Panc1 (cell line): ENCODE results near the gene MIS18A. TPM values are rescaled to one million over a fixed set of nuclear protein-coding genes. Genes with fewer than 3 reads are reported as not detected.

Experiments
- ATAC-seq: fragments of 200-7000 bp; cut with Tn5 transposase; 2 replicates; pipeline ENCODE4 v1.9.1; 2020; ENCODE audit warnings: mild to moderate bottlenecking, moderate library complexity
- BruUV-seq: library from RNA; stranded (reverse); fragments of 400-500 nt; replicated peaks from 2 replicates; lab custom pipeline; 2021; lab: Mats Ljungman, UMichigan
- CTCF ChIA-PET: fragments of 300-600 bp; sonication (Branson Sonifier 250); formaldehyde crosslinking; loops from one replicate; lab custom pipeline; 2022; ENCODE audit warnings: antibody characterized with exemption; lab: Charles Lee
- POLR2A ChIA-PET: fragments of 300-600 bp; sonication (Branson Sonifier 250); formaldehyde crosslinking; loops from one replicate; lab custom pipeline; 2022; ENCODE audit warnings: antibody characterized with exemption; lab: Charles Lee
- DNase-seq: peaks from one replicate; pipeline ENCODE4 v3.0.0-alpha.2; 2010; ENCODE audit warnings: low read depth, low spot score
- H3K27ac ChIP-seq: 2 replicates; pipeline ENCODE4 v1.5.1; 2011; ENCODE audit warnings: mild to moderate bottlenecking, low read length, inconsistent platforms
- H3K27me3 ChIP-seq: fragments of 200-500 bp; sonication (Bioruptor generic); 2 replicates; pipeline ENCODE4 v1.6.0; 2014; ENCODE audit warnings: low read length, inconsistent platforms; ENCODE audit not compliant: control insufficient read depth, insufficient read depth
- H3K36me3 ChIP-seq: fragments of 200-500 bp; sonication (Bioruptor generic); 2 replicates; pipeline ENCODE4 v1.5.1; 2014; ENCODE audit warnings: inconsistent platforms, mild to moderate bottlenecking, low read length, moderate library complexity; ENCODE audit not compliant: control insufficient read depth, insufficient read depth
- H3K4me1 ChIP-seq: 2 replicates; pipeline ENCODE4 v1.5.1; 2011; ENCODE audit warnings: inconsistent platforms, mild to moderate bottlenecking, low read length, moderate library complexity; ENCODE audit not compliant: control insufficient read depth, insufficient read depth
- H3K4me3 ChIP-seq, 2 experiments: 2 replicates each; pipeline ENCODE4 v1.5.1; 2011 to 2012; ENCODE audit warnings: low read depth in 2 of 2, low read length in 2 of 2, mild to moderate bottlenecking in 2 of 2, inconsistent platforms in 1 of 2, moderate library complexity in 1 of 2
- H3K9me3 ChIP-seq: fragments of 200-500 bp; sonication (Bioruptor generic); 2 replicates; pipeline ENCODE4 v1.5.1; 2014; ENCODE audit warnings: low read depth, mild to moderate bottlenecking, inconsistent platforms, low read length, moderate library complexity; ENCODE audit not compliant: control insufficient read depth, insufficient read depth
- POLR2AphosphoS5 ChIP-seq: IDR thresholded peaks from 2 replicates; pipeline ENCODE4 v1.6.1; 2012; ENCODE audit warnings: mild to moderate bottlenecking, low read depth, low read length, moderate library complexity
- SIN3A ChIP-seq: IDR thresholded peaks from 2 replicates; pipeline ENCODE4 v1.6.1; 2012; ENCODE audit warnings: low read depth, mild to moderate bottlenecking, low read length, moderate library complexity, borderline replicate concordance; ENCODE audit not compliant: insufficient read depth
- TCF7L2 ChIP-seq: IDR thresholded peaks from 2 replicates; pipeline ENCODE4 v1.6.1; 2011; ENCODE audit warnings: mild to moderate bottlenecking, low read depth, low read length, inconsistent platforms
- in situ Hi-C: cut with HindIII; loops from 2 replicates; pipeline ENCODE4 v1.10.0; 2016; ENCODE audit warnings: low sequenced_read_pairs, low pct_unique_long_range_greater_than_20kb
- intact Hi-C: fragments of 100-400 bp; cut with micrococcal nuclease; formaldehyde crosslinking; loops from one replicate; pipeline ENCODE4 v1.10.0; 2022; ENCODE audit not compliant: unreplicated experiment
- total RNA-seq: library from RNA; stranded (reverse); gene quantifications from one replicate; pipeline ENCODE4 v1.2.1, GENCODE V29; 2021; ENCODE audit not compliant: unreplicated experiment
- TF ChIP-seq, protein P1 (sequence below): fragments of 450-650 bp; IDR thresholded peaks from 2 replicates; pipeline ENCODE4 v1.5.1; 2017; ENCODE audit warnings: mild to moderate bottlenecking
- TF ChIP-seq, protein P2 (sequence below), 2 experiments: IDR thresholded peaks; 2 replicates each; pipeline ENCODE4 v1.6.1; 2011 to 2012; ENCODE audit warnings: low read depth in 2 of 2, control low read depth in 1 of 2, low read length in 1 of 2, mild to moderate bottlenecking in 1 of 2, moderate library complexity in 1 of 2; ENCODE audit not compliant: insufficient read depth in 1 of 2

Gene MIS18A
- total RNA-seq, 1 experiment from 2014 or later = 16.3 TPM

GRCh38 chr21:32320726-32321125 lies 41.9 kb upstream of the MIS18A start:
- no peaks in the 10 kb centered on the region for H3K4me1 ChIP-seq
- POLR2A ChIA-PET = no interaction called here
- no peak overlapping the region for H3K4me3 ChIP-seq
- no peaks in the 10 kb centered on the region for H3K27me3 ChIP-seq
- H3K36me3 ChIP-seq = peaks cover 9% of the 10 kb centered on the region
- in situ Hi-C loops = no loop called here
- TF ChIP-seq SIN3A (no peak), TCF7L2 (no peak), POLR2AphosphoS5 (no peak)
- TF ChIP-seq, protein P1, sequence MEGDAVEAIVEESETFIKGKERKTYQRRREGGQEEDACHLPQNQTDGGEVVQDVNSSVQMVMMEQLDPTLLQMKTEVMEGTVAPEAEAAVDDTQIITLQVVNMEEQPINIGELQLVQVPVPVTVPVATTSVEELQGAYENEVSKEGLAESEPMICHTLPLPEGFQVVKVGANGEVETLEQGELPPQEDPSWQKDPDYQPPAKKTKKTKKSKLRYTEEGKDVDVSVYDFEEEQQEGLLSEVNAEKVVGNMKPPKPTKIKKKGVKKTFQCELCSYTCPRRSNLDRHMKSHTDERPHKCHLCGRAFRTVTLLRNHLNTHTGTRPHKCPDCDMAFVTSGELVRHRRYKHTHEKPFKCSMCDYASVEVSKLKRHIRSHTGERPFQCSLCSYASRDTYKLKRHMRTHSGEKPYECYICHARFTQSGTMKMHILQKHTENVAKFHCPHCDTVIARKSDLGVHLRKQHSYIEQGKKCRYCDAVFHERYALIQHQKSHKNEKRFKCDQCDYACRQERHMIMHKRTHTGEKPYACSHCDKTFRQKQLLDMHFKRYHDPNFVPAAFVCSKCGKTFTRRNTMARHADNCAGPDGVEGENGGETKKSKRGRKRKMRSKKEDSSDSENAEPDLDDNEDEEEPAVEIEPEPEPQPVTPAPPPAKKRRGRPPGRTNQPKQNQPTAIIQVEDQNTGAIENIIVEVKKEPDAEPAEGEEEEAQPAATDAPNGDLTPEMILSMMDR = no peak
- TF ChIP-seq, protein P2, sequence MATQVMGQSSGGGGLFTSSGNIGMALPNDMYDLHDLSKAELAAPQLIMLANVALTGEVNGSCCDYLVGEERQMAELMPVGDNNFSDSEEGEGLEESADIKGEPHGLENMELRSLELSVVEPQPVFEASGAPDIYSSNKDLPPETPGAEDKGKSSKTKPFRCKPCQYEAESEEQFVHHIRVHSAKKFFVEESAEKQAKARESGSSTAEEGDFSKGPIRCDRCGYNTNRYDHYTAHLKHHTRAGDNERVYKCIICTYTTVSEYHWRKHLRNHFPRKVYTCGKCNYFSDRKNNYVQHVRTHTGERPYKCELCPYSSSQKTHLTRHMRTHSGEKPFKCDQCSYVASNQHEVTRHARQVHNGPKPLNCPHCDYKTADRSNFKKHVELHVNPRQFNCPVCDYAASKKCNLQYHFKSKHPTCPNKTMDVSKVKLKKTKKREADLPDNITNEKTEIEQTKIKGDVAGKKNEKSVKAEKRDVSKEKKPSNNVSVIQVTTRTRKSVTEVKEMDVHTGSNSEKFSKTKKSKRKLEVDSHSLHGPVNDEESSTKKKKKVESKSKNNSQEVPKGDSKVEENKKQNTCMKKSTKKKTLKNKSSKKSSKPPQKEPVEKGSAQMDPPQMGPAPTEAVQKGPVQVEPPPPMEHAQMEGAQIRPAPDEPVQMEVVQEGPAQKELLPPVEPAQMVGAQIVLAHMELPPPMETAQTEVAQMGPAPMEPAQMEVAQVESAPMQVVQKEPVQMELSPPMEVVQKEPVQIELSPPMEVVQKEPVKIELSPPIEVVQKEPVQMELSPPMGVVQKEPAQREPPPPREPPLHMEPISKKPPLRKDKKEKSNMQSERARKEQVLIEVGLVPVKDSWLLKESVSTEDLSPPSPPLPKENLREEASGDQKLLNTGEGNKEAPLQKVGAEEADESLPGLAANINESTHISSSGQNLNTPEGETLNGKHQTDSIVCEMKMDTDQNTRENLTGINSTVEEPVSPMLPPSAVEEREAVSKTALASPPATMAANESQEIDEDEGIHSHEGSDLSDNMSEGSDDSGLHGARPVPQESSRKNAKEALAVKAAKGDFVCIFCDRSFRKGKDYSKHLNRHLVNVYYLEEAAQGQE (IDR thresholded peaks at IDR 0.05; ENCODE audit: insufficient read depth in 1 of 2, low read depth in 2 of 2, low read length in 1 of 2) = no peak
- no TSS peak for BruUV-seq
- H3K9me3 ChIP-seq = no peaks in the 10 kb centered on the region
- no peak overlapping the region for H3K27ac ChIP-seq
- intact Hi-C loops = no loop called here
- ATAC-seq = no peak
- DNase-seq = no peak
- CTCF ChIA-PET = no interaction called here

DNA sequence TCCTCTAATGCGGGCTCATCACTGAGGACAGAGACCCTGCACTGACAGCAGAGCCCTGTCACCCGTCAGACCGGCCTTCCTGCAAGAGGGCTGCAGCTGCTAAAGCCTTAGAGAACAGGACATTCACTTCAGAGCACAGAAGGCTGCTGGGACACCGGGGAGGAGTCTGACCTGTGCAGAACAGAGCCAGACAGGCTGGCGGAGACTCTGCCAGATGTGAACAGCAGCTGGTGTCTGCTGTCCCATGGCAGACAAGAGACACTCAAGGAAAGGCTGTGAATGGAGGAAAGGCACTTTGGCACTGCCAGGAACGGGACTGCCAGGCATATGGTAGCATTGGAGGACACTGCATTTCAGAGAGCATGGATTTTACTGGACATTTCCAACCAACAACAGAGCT lies 41.2 kb upstream of the MIS18A start:
- Histone ChIP-seq H3K27me3 (no peaks in the 10 kb centered on the region), H3K4me1 (no peaks in the 10 kb centered on the region), H3K27ac (no peak overlapping the region), H3K4me3 (no peak overlapping the region), H3K9me3 (no peaks in the 10 kb centered on the region), H3K36me3 (peaks cover 9% of the 10 kb centered on the region)
- BruUV-seq = no TSS peak
- ChIA-PET CTCF (no interaction called here), POLR2A (no interaction called here)
- intact Hi-C loops (no loop called here), in situ Hi-C loops (no loop called here)
- TF ChIP-seq SIN3A (no peak), POLR2AphosphoS5 (no peak), TCF7L2 (no peak)
- TF ChIP-seq, protein P2 (IDR thresholded peaks at IDR 0.05; ENCODE audit: insufficient read depth in 1 of 2, low read depth in 2 of 2, low read length in 1 of 2) = no peak
- TF ChIP-seq, protein P1 = no peak
- DNase-seq = no peak
- ATAC-seq = no peak
